Body of pancreas (tissue), 4 donors: ENCODE results near the gene SRSF12. TPM values are rescaled to one million over a fixed set of nuclear protein-coding genes. Genes with fewer than 3 reads are reported as not detected.

Experiments used
- ATAC-seq: fragments of 150-250 bp; one replicate; pipeline ENCODE4 v1.9.1; 2016
- DNase-seq, 4 donors: peaks; one replicate each; pipeline ENCODE4 v3.0.0-alpha.2; 2019
- H3K27ac ChIP-seq, 4 donors: fragments of 200-600 bp; sonication (generic); 1 replicate in 3 of 4; 2 replicates in 1 of 4; pipeline versions ENCODE4 v1.5.1 to v1.6.1; 2016 to 2019; ENCODE audit warnings: mild to moderate bottlenecking in 1 of 4, mixed read lengths in 1 of 4, moderate library complexity in 1 of 4
- H3K27me3 ChIP-seq, 2 donors: fragments of 200-600 bp; sonication (generic); one replicate each; pipeline ENCODE4 v1.6.0; 2016; ENCODE audit warnings: mild to moderate bottlenecking in 1 of 2
- H3K36me3 ChIP-seq, 2 donors: fragments of 200-600 bp; sonication (generic); replicated peaks in 1 of 2; 2 replicates each; pipeline ENCODE4 v1.5.1; 2016; ENCODE audit warnings: low read depth in 2 of 2; ENCODE audit not compliant: insufficient read depth in 1 of 2
- H3K4me1 ChIP-seq: fragments of 200-600 bp; sonication (generic); one replicate; pipeline ENCODE4 v1.6.0; 2016
- H3K4me3 ChIP-seq, 2 donors: fragments of 200-600 bp; sonication (generic); 1 replicate in 1 of 2; 2 replicates in 1 of 2; pipeline ENCODE4 v1.5.1; 2016 to 2019
- H3K9me3 ChIP-seq, 3 donors: fragments of 200-600 bp; sonication (generic); 1 replicate in 2 of 3; 2 replicates in 1 of 3; pipeline ENCODE4 v1.5.1; 2016
- POLR2A ChIP-seq, 3 donors: fragments of 450-650 bp; IDR thresholded peaks; one replicate each; pipeline ENCODE4 v1.6.1; 2016; ENCODE audit warnings: antibody characterized with exemption in 3 of 3, mild to moderate bottlenecking in 2 of 3
- WGBS, 2 donors: methylation state at CpG; one replicate each; pipeline ENCODE4 v1.1.5; 2017; 5-methylcytosine and 5-hydroxymethylcytosine counted together
- intact Hi-C: fragments of 100-400 bp; cut with DNase I; formaldehyde crosslinking; loops from one replicate; pipeline ENCODE4 v1.15.1; 2023
- total RNA-seq, 2 donors: library from RNA; depleted of rRNA; stranded (reverse); fragments of >200 nt; gene quantifications; one replicate each; pipeline ENCODE4 v1.1.0, GENCODE V29; 2016
- TF ChIP-seq, protein P1 (sequence below), 7 experiments: fragments of 450-650 bp in 4 of 7; fragments of 200-600 bp in 3 of 7; sonication (generic) in 3 of 7; IDR thresholded peaks; one replicate each; pipeline ENCODE4 v1.5.1; 2016 to 2019; ENCODE audit warnings: antibody characterized with exemption in 7 of 7

Gene SRSF12
- total RNA-seq, 2 donors from 2014 or later, result 0.52 to 0.99 TPM

DNA sequence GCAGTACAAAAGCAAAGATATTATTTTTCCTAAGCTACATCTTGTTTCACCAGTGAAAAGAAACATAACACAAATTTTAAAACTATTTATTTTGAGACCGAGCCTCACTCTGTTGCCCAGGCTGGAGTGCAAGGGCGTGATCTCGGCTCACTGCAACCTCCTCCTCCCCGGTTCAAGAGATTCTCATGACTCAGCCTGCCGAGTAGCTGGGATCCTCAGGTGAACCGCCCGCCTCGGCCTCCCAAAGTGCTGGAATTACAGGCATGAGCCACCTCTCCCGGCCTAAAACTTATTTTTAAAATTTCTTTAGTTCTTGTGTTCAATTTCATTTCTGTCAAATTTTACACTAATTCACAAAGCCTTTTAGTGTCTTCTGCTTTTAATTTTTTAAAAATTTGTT, 5.9 kb downstream of the SRSF12 start:
- no peaks in the 10 kb centered on the region for H3K27me3 ChIP-seq
- intact Hi-C loops, result no loop called here

GRCh38 chr6:89110284-89110683, 7.6 kb downstream of the SRSF12 start:
- Histone ChIP-seq H3K4me3 (no peak overlapping the region), H3K27me3 (no peaks in the 10 kb centered on the region), H3K4me1 (no peaks in the 10 kb centered on the region), H3K27ac (no peak overlapping the region), H3K9me3 (no peaks in the 10 kb centered on the region), H3K36me3 (no peaks in the 10 kb centered on the region)
- TF ChIP-seq POLR2A (IDR thresholded peaks at IDR 0.05), result no peak
- TF ChIP-seq, protein P1, sequence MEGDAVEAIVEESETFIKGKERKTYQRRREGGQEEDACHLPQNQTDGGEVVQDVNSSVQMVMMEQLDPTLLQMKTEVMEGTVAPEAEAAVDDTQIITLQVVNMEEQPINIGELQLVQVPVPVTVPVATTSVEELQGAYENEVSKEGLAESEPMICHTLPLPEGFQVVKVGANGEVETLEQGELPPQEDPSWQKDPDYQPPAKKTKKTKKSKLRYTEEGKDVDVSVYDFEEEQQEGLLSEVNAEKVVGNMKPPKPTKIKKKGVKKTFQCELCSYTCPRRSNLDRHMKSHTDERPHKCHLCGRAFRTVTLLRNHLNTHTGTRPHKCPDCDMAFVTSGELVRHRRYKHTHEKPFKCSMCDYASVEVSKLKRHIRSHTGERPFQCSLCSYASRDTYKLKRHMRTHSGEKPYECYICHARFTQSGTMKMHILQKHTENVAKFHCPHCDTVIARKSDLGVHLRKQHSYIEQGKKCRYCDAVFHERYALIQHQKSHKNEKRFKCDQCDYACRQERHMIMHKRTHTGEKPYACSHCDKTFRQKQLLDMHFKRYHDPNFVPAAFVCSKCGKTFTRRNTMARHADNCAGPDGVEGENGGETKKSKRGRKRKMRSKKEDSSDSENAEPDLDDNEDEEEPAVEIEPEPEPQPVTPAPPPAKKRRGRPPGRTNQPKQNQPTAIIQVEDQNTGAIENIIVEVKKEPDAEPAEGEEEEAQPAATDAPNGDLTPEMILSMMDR (IDR thresholded peaks at IDR 0.05), result no peak
- intact Hi-C loops, result no loop called here
- ATAC-seq (no peak), DNase-seq (no peak)
- WGBS, 2 donors, result 87 to 91% methylated on average over 3 of the region's 3 CpGs

More for the DNA sequence above, 5.9 kb downstream of the SRSF12 start:
- WGBS, 2 donors, result 93% methylated on average over 9 of the region's 9 CpGs
- Histone ChIP-seq H3K27ac (no peak overlapping the region), H3K4me1 (peaks cover 3% of the 10 kb centered on the region), H3K9me3 (no peaks in the 10 kb centered on the region), H3K36me3 (no peaks in the 10 kb centered on the region), H3K4me3 (no peak overlapping the region)
- no peak for TF ChIP-seq POLR2A (IDR thresholded peaks at IDR 0.05)
- TF ChIP-seq, protein P1 (IDR thresholded peaks at IDR 0.05), result no peak
- DNase-seq (no peak), ATAC-seq (no peak)

- TF ChIP-seq POLR2A (IDR thresholded peaks at IDR 0.05), result no peak
- TF ChIP-seq, protein P1 (IDR thresholded peaks at IDR 0.05), result no peak
- no peaks in the 10 kb centered on the region for H3K36me3 ChIP-seq
- no peak overlapping the region for H3K27ac ChIP-seq
- intact Hi-C loops, result no loop called here
- no peaks in the 10 kb centered on the region for H3K9me3 ChIP-seq
- no peak overlapping the region for H3K4me3 ChIP-seq
- DNase-seq (no peak), ATAC-seq (no peak)
- no peaks in the 10 kb centered on the region for H3K4me1 ChIP-seq
- WGBS, 2 donors, result 80 to 88% methylated on average over 2 of the region's 2 CpGs
- H3K27me3 ChIP-seq, result no peaks in the 10 kb centered on the region
Observed at GRCh38 chr6:89100114-89100513, 17.8 kb downstream of the SRSF12 start.

DNA sequence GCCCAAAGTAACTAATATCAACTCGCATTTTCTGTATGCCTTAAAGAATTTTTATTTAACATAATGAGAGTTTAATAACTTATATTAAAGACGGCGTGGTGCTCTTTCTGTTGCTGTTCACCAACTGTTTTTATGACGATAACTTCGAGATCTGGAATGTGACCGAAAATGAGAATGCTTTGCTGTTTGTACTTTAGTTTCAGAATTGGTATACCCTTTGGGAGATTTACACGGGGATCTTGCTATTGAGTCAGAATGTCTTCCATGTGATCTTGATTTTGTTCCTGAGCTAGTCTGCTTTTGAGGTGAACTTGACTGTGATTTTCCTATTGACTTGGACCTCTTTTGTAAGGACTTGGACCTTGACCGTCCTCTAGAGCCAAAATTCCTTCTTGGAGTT, 19.4 kb downstream of the SRSF12 start:
- Histone ChIP-seq H3K4me1 (no peaks in the 10 kb centered on the region), H3K36me3 (no peaks in the 10 kb centered on the region), H3K27ac (no peak overlapping the region), H3K27me3 (no peaks in the 10 kb centered on the region), H3K4me3 (no peak overlapping the region), H3K9me3 (no peaks in the 10 kb centered on the region)
- ATAC-seq, result no peak
- 84 to 90% methylated on average over 8 of the region's 8 CpGs for WGBS, 2 donors
- no peak for TF ChIP-seq POLR2A (IDR thresholded peaks at IDR 0.05)
- TF ChIP-seq, protein P1 (IDR thresholded peaks at IDR 0.05), result no peak
- DNase-seq, result no peak
- intact Hi-C loops, result no loop called here

DNA sequence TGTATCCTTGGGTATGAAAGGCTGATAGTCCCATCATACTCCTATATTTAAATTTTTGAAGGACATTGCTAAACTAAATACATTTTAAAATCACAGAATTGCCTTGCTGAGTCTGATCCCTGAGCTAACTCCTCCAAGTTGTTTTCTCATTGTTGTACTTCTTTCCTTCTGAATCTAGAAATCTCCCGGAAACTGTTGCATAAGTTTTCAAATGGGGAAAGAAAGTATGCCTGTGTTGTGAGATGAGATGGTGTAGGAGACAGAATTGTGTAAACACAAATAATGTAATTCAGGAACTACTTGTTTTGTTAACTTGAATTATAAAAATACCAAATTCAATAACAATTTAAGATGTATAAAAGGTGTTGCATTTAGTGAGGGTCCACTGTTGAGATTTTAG, 30.0 kb downstream of the SRSF12 start:
- Histone ChIP-seq H3K36me3 (peaks cover 0 to 2% of the 10 kb centered on the region in 2 donors), H3K4me1 (peaks cover 33% of the 10 kb centered on the region), H3K27me3 (no peaks in the 10 kb centered on the region), H3K27ac (no peak overlapping the region), H3K9me3 (no peaks in the 10 kb centered on the region), H3K4me3 (no peak overlapping the region)
- ATAC-seq, result no peak
- no peak for DNase-seq
- WGBS, 2 donors, result 59 to 74% methylated on average over 1 of the region's 1 CpG
- TF ChIP-seq, protein P1 (IDR thresholded peaks at IDR 0.05), result no peak
- no peak for TF ChIP-seq POLR2A (IDR thresholded peaks at IDR 0.05)
- intact Hi-C loops, result no loop called here
